NCI-H187 (cell line): ENCODE results near the gene DPEP3.
"Not testable (repeated sequence)": the region's sequence is repeated elsewhere in the genome, so short reads cannot be mapped to it uniquely, and the experiment has no call there.

Source experiments
- DNase-seq, 2 experiments: peaks; one replicate each; lab custom pipeline; 2025; lab: John Stamatoyannopoulos, UW

Gene DPEP3

GRCh38 chr16:67944690-67945391 lies 35.5 kb downstream of the DPEP3 start:
- no peak for DNase-seq

GRCh38 chr16:67943619-67944504 lies 36.4 kb downstream of the DPEP3 start, which contains the start of gene LCAT:
LCAT (minus strand) TSS chr16:67944120; CDS start chr16:67944101, 19 bp downstream.
- DNase-seq = no peak

- no peak for DNase-seq
Observed at GRCh38 chr16:67943256-67943618, 37.1 kb downstream of the DPEP3 start.

GRCh38 chr16:67942510-67943255 lies 37.6 kb downstream of the DPEP3 start:
- DNase-seq = no peak

- no peak for DNase-seq
Observed at GRCh38 chr16:67942200-67942509, 38.1 kb downstream of the DPEP3 start.

GRCh38 chr16:67941469-67942199 lies 38.7 kb downstream of the DPEP3 start:
- no peak for DNase-seq

GRCh38 chr16:67940446-67941089 lies 39.7 kb downstream of the DPEP3 start:
- DNase-seq = no peak

GRCh38 chr16:67939507-67940445 lies 40.5 kb downstream of the DPEP3 start:
- DNase-seq = no peak

- not testable (repeated sequence) for DNase-seq
Observed at GRCh38 chr16:67937713-67938112, 42.6 kb downstream of the DPEP3 start.

GRCh38 chr16:67936880-67937605 lies 43.3 kb downstream of the DPEP3 start:
- no peak for DNase-seq

GRCh38 chr16:67936124-67936879 lies 44.0 kb downstream of the DPEP3 start, which contains the start of gene PSMB10:
PSMB10 (minus strand) TSS chr16:67936850; CDS start chr16:67936749, 101 bp downstream.
- DNase-seq = peak in 1 of 2 experiments; percentile 36

GRCh38 chr16:67935402-67936123 lies 44.7 kb downstream of the DPEP3 start:
- DNase-seq = peak; percentile 76 to 93

GRCh38 chr16:67935101-67935401 lies 45.2 kb downstream of the DPEP3 start:
- no peak for DNase-seq

GRCh38 chr16:67934306-67935100 lies 45.8 kb downstream of the DPEP3 start:
- no peak for DNase-seq

- no peak for DNase-seq
Observed at GRCh38 chr16:67933805-67934204, 46.5 kb downstream of the DPEP3 start.

- DNase-seq = no peak
Observed at GRCh38 chr16:67932462-67932840, 47.8 kb downstream of the DPEP3 start.

- no peak for DNase-seq
Observed at GRCh38 chr16:67931712-67932461, 48.4 kb downstream of the DPEP3 start, which contains the start of gene CTRL. CTRL (minus strand) TSS chr16:67931862; CDS start chr16:67931852, 10 bp downstream.
